Measurements from ENCODE around the gene KCNJ15.

GRCh38 chr21:38246511-38246910 is 10.3 kb upstream of the KCNJ15 start:
- TF ChIP-seq CTCF (IDR thresholded peaks at IDR 0.05; ENCODE audit: low read depth, low read length) (no peak), MAX (IDR thresholded peaks at IDR 0.05; ENCODE audit: low read depth, low read length) (no peak), POLR2A (IDR thresholded peaks at IDR 0.05; ENCODE audit: extremely low read depth, insufficient read length) (no peak)

Data from NB4 (cell line).